HG03135 (cell line): Measurements from ENCODE around the gene SCYL2.

Experiments used
- ATAC-seq: cut with Tn5 transposase; IDR thresholded peaks from one replicate; pipeline ENCODE4 v1.9.1; 2021; ENCODE audit warnings: mild to moderate bottlenecking, moderate library complexity; ENCODE audit not compliant: unreplicated experiment

The SCYL2 gene

DNA sequence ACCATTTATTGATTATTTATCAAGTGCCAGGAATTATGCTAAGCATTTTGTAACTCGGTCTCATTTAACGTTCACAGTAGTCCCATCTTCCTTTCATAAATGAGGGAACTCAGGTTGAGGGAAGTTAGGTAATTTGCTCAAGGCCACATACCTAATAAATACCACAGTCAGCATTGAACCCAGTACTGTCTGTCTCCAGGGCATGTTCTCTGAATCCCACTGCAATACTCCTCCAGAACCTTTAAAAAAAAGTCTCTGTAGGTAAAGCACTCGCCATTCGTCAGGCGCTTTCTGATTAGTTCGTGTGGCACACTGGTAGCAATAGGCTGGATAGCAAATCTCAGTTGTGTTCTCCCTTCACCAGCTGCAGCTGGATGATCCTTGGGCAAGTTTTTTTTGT lies 104.2 kb downstream of the SCYL2 start:
- no peak for ATAC-seq

DNA sequence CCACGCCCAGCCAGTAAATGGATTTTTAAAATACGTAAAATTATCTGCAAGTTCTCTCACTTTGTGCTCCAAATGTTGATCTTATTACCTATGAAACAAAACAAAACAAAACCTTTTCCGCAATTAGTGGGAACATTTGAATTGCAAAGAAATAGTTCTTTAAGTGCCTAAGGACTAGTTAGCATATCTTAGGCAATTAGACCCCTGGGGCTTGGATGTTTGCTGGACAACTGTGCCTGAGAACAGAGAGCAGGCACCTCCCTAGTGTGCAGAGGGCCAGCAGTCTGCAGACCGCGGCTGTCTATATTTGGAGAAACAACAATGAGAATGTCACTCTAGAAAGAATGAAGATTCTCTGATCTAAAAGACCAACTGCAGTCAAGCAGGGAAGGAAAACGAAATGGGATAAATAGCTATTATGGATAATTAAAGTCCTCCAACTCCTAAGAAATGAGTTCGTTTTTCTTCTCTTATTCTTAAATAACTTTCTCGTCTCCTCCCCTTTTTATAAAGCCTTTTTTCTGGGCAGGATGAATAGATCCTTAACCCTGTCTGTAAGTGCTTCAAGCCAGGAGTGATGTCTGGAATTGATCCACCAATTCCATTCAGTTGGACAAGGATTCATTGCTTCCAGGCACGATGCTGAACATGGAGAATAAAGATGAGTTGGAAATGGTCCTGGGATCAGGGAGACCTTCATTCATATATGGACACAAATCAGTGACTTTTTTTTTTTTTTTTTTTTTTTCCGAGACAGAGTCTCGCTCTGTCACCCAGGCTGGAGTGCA lies 106.1 kb downstream of the SCYL2 start:
- ATAC-seq = no peak

DNA sequence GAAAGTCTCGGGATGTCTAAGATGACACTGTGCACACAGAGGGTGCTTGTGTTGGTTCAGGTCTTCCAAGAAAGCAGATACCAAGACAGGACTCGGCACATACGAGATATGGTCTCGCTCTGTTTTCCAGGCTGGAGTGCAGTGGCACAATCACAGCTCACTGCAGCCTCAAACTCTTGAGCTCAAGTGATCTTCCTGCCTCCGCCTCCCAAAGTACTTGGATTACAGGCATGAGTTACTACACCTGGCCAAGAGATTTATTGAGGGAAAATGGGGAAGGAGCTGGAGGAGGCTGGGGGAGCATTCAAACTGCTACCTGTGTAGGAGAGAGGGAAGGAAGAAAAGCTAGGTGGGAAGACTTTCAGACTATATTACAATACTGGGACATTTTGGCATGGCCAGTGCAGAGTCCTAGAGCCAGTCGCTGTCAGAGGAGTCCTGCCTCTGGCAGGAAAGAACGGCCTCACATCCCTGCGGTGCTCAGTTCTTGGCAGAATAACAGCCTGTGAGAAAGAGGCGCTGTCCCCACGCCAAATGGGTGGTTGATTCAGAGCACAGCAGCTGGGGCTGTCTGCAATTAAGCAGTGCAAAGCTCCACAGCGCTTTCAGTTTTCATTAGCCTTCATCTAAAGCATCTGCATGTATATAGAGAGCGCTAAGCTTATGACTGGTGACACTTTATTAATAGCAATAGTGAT lies 108.2 kb downstream of the SCYL2 start:
- ATAC-seq = no peak

DNA sequence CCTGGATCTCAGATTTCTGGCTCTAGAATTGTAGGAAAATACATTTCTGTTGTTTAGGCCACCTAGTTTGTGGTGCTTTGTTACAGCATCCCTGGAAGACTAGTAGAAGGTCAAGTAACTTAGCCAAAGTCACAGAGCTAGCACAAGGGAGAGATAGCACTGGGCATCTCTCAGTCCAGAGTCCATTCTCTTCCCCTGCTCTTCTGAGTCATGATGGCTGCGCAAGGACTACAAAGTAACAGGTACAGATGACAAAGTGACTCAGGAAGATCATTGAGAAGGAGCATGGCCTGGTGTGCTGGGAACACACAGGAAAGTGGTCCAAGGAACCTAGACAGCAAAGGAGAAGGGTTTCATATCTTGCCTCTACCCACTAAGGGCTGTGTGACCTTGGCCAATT lies 109.2 kb downstream of the SCYL2 start:
- no peak for ATAC-seq

DNA sequence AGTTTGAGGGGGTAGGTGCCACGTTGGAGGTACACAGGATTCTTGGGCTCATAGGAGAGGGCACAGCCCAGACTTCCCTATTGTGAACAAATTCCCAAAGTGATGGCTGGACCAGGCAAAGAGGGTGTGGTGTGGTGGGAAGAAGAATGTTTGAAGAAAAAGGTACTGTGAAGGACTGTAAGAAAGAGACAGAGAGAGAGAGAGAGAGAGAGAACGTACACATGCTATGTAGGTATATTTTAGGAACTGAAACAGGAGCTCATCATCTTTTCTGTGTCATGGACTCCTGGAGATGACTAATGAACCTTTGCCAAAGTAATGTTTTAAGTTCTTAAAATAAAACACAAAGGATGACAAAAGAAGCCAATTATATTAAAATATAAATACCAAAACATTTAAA lies 114.4 kb downstream of the SCYL2 start:
- ATAC-seq = no peak

DNA sequence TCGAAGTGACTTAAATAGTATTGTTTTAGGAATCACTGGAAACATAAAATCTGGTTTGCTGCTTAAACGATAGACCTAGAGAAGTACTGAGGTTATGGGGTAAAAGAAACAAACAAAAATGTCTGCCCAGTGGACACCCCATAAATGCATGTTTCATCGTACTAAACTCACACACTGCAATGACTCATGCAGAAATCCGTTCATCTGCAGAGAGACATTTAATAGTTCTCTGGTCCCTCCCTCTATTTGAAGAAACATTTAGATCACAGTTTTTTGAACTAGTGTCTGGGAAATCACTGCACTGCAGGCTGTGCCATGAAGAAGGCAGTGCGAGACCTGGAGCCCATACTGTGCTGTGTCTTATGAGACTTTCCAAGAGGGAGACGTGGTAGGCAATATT lies 115.4 kb downstream of the SCYL2 start:
- ATAC-seq = no peak

DNA sequence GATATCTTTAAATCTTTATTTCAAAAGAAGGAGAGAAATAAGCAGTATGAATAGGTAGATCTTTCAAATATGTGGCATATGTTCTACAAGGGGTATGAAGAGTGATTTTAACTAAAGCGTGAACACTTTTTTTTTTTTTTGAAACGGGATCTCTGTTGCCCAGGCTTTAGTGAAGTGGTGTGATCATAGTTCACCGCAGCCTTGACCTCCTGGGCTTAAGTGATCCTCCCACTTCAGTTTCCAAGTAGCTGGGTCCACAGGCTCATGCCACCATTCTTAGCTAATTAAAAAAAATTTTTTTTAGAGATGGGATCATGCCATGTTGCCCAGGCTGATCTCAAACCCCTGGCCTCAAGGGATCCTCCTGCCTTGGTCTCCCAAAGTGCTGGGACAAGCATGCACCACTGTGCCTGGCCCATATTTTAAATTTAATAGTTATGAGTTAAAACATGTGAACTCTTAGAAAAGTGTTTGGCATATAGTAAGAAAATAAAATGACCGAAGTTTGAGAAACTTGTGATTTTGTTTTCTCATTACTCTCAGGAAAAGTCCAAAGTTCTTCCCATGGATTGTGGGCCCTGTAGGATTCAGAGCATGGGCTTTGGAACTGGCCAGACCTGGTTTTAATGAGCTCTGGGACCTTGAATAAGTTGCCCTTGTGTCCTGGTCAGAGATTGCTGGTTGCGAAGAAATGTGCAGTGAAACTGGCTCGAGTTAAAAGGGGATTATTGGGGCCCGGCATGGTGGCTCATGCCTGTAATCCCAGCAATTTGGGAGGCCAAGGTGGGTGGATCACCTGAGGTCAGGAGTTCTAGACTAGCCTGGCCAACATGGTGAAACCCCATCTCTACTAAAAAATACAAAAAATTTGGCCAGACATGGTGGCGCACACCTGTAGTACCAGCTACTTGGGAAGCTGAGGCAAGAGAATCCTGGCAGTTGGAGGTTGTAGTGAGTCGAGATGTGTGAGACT lies 116.9 kb downstream of the SCYL2 start:
- no peak for ATAC-seq

DNA sequence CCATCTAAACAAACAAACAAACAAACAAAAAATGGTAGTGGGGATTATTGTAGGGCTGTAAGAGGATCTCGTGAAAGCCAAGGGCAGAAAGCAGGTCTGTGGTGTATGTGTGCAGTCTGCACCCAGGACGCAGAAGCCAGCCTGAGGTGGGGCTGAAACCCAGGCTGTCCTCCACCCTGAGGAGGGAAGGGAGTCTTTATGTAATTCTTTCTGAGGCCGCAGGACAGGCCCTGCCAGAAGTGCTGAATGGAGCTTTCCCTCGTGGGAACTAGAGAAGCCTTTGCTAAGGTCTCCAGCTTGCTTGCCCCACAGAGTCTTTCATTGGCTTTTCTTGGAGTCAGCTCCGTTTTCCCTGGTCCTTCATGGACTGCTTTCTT lies 117.6 kb downstream of the SCYL2 start:
- no peak for ATAC-seq

DNA sequence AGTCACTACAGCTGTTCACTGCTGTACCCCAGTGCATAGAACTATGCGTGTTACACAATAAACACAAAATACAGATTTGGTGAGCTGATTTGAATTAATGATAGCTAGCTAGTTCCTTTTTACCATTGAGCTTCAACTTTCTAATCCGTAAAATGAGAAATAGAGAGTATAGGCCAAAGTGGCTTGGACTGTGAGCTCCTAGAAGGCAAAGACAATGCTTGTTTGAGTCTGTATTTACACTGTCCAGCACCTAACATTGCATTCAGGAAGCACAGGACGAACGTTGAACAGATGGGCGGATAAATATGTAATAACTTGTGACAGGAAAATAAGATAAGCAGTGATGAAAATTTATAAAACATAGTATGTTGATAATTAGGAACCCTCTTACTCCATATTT lies 121.4 kb downstream of the SCYL2 start:
- no peak for ATAC-seq
